Measurements from ENCODE around the gene RNF121.

RNF121 gene

DNA sequence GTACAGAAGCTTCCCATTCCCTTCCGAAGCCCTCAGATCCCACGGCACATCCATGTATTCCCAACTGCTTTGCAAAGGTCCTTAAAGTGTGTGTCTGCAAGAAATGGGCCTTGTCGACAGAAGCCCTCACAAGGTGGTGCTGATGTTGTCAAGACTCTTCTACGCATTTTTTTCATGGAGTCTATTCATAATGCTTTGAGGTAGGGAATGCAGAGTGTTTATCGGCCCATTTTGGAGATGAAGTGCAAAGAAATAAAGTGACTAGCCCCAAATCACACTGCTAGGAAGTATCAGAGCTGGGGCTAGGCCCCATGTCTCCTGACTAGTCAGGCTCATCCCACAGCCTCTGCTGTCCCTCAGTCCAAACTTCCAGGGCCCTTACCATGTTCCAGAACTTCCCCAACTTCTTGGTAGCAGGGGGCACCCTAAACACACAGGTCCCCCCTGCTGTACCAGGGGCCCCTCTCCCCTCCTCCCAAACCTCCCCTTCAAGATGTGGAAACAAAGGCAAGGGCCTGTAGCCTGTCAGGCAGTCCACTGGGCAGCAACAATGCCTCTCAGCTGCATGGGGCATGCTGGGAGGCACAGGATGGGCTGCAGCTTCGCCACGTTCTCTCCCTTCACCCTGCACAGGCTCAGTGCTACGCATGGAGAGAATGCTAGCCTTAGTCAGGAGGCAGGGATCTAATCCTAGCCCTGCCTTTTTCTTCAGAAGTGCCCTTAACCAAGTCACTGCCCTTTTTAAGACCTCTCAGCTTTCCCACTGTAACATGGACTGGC, 77.7 kb downstream of the RNF121 start:
- no peak for DNase-seq (ENCODE audit: low read depth)

DNA sequence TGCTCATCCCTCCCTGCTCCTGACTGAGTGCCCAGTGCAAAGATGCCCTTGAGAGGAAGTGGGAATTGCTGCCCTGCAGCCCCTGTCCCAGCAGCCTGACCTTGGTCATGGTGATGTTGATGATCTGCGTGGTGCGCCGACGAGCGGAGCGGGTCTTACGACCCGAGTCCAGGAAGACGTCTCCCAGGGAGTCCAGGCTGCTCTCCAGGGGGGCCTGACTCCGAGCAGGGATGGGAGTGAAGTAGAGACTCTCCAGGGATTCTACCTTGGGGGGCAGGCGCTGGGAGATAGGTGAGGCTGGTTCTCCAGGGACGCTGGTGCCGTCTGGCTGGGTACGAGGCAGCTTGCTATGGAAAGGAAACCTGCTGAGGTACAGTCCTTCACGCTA, 78.2 kb downstream of the RNF121 start:
- DNase-seq (ENCODE audit: low read depth), result no peak

DNA sequence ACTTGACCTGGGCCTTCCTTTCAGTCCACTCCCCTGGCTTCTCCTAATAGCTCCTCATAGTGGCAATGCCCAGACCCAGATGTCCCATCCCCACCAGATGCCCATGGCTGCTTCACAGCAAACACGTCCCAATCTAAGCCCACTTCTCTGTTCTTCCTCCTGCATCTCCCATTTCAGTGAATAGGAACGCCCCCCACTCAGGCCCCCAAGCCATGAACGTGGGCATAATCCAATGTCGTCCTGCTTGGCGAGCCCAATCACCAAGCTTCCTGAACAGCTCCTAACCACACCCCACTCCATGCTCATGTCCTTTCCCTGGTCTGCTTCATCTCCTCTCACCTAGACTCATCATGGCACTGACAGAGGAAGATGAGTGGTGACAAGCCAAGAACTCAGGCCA, 78.7 kb downstream of the RNF121 start:
- no peak for DNase-seq (ENCODE audit: low read depth)

DNA sequence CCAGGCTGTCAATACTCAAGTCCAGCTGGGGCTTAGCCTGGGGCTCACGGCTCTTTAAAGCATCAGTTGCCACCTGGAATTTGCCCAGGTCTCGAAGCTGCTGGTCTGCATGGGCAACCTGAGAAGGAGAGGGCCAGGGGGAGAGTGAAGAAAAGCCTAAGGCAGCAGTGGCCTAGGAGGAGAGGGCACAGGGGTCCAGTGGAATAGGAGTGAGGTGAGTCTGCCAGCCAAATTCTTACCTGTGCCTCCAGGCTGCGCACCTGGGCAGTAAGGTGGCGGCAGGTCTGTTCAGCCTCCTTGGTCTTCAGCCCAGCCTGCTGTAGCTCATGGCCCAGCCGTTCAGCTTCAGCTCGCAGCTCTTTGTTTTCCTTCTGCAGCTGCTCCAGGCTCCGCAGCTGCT, 79.9 kb downstream of the RNF121 start:
- no peak for DNase-seq (ENCODE audit: low read depth)

DNA sequence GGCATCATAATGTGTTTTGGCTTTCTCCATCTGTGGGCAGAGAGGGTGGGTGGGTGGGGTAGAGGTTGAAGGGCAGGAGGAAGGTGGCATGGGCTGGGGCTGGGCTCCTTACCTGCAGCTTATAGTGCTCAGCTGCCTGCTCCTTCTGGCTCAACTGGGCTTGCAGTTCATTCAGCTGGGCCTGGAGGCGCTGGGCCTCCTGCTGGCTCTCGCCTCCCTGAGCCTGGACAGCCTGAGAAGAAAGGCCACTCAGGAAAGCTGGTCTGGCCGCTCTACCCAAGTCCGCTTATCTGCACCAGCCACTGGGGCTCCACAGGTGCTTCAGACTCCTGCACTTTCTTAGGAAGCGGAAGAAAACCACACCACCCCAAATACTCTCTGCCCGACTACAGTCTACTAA, 80.3 kb downstream of the RNF121 start:
- DNase-seq (ENCODE audit: low read depth), result no peak

DNA sequence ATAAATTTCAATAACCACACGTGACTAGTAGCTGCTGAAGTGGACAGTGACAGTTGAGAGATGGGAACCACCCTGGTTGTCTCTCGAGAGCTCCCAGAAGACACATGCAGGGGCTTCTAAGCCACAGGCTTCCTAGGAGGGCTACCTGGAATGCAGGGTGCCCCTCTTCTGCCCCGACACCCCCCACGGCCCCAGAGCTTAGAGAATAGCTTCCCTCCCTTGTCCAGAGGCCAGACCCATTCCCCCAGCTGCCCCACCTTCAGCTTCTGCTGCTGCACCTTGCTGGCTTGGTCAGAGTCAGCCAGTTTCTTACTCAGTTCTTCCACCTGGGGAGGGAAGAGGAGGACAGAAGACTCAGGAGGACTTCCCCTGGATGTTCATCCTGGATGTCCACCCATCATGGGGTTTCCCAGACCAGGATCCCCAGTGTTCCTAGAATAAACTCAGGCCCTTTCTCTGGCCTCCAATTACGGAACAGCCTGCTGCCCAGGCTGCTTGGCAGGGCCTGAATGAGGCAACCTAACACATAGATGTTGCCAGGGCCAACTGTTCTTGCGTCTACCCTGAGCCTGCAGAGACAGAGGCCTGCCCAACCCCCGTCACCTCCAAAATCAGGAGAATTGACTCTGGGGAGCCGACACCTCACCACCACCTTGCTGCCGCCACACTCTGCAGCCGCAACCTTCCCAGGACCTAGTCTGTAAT, 81.8 kb downstream of the RNF121 start:
- DNase-seq (ENCODE audit: low read depth), result no peak

DNA sequence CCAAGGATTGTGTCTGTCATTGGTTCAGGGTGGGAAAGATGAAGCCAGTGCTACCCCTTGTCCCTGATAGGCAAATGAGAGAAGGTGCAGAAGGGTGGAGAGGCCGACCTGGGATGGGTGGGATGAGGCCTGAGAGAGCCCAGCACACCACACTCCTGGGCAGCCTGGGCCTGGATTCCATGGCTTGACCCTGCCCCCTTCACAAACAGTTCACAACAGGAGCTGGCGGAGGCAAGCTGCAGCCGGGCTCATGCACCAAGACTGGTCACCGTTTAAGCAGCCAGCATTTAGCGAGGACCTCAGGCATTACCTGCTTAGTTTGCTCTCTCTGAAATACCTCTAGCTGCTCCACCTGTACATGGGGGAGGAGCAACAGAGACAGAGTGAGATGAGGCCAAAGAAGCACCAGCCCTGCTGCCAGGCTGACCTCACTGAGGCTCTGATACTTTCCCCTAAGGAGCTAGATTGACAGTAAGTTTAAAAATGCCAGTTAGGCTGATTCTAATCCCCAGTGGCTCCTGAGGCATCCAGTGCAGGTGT, 83.3 kb downstream of the RNF121 start:
- no peak for DNase-seq (ENCODE audit: low read depth)

DNA sequence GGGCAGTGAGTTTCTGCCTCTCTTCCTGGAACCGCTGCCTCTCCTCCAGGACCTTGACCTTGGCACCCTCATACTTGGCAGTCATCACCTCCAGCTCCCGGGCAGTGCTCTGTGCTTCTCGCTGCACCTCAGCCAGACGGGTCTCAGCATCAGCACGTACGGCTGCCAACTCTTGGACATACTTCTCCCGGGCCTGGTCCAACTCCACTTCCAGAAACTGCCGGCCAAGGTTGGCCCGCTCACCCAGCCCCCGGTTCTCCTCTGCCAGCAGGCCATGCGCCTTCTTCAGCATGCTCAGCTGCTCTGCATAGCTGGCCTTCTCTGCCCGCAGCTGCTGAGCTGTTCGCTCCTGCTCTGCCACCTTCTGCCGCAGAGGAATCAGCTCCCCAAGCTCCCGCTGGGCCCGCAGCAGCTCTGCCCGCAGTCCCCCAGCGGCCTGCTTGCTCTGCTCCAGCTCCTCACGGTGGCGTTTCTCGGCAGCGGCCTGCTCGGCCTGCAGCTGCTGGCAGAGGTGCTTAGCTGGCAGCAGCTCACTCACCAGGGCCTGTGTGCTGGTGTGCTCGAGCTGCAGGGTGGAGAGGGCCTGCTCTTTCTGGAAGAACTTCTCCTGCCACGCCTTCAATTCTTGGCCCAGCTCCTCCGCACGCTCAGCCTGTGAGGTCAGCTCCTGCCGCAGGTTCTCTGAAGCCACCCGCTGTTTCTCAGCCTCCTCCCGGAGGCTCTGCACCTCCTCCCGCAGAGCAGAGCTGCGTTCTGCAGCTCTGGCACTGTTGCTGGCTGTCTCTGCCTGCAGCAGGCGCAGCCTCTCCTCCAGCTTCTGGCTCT, 84.3 kb downstream of the RNF121 start:
- DNase-seq (ENCODE audit: low read depth), result peak; percentile 63

DNA sequence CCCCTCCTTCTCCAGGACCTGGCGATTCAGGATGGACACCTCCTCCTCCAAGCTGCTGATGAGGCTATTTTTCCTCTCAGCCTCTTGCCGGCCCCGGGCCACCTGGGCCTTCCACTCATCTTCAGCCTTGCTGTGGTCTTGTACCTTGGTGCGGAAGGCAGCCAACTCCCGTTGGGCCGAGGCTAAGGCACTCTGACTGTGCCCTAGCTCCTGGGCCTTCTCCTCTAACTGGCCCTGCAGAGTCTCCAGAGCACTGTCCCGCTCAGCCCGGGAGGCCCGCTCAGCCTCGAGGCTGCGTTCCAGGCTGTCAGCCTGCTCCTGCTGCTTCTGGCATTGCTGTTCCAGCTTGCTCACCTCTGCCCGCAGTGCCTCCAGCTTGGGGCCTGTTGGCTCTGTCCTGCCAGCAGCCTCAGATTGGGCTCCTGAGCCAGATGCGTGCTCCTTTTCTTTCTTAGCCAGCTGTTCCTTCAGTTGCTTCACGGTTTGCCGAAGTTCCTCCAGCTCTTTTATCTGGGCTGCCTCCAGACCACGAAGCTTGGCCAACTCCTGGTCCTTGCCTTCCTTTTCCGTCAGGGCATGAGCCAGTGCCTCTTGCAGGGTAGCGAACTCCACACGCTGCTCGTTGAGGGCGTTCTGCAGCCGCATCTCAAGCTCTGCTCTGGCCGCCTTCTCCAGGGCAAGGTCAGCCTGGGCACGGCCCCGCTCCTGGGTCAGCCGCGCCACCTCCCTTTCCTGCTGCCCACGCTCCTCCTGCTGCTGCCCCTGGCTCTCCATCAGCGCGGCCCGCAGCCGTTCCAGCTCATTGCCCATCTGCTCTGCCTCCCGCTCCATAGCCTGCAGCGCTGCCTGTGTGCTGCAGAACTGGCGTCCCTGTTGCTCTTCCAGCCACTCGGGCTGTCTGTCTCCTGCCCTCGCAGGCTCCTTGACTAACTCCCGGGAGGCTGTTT, 85.2 kb downstream of the RNF121 start:
- no peak for DNase-seq (ENCODE audit: low read depth)

DNA sequence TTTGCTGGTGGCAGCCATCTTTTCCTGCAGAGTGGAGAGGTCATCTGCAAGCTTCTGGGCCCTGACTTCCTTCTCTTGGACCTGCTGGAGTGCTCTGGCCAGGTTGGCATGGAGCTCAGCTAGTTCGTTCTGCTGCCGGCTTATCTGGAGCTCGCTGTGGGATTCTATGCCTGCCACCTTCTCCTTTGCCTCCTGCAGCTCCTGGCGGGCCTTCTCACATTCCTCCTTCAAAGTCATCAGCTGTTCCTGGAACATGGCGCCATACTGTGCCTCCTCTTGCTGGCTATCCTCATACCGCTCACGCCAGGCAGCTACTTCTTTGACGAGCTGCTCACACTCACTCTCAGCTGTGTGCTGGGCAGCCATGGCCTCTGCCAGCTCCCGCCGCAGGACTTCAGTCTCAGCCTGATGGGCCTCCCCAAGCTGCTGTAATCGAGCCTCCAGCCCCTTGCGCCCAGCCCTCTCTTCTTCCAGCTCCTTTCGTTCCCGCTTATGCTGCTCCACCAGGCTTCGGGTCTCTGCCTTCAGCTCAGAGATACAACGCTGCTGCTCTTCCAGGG, 86.0 kb downstream of the RNF121 start:
- DNase-seq (ENCODE audit: low read depth), result no peak

DNA sequence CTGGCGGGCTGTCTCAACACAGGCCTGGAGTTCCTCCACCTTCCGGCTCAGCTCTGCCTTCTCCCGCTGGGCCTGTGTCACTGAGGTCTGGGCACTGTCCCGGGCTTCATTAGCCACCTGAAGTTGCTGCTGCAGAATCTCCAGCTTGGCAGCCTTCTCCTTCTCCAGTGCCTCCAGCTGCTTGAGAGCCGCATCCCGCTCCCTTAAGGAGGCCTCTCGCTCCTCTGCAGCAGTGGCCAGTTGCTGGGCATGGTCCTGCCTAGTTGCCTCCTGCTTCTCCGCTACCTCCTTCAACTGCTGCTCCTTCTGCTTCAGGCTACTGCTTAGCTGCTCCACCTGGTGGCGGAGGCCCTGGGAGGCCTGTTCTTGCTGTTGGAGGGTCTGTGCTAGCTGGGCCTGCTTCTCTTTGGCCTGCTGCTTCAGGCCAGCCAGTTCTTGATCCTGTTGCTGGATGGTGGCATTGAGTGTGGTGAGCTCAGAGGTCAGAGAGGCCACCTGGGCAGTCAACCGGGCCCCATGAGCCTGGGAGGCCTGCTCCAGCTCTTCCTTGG, 86.7 kb downstream of the RNF121 start:
- DNase-seq (ENCODE audit: low read depth), result peak; percentile 41

DNA sequence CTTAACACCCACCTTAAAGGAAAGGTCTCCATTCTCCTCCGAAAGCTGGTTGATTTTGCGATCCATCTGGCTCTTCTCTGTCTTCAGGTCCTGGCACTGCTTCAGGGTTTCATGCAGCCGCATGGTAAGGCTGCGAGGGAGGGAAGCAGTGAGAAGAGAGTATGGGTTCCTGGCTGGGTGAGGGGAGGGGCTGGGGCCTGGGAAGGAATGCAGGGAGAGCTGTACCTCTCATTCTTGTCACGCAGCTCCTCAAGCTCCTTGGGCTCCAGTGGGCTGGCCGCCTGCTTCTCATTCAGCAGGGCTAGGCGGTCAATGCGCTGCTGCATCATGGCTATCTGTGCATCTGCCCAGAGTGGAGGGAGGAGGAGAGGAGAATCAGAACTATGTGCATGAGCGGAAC, 89.3 kb downstream of the RNF121 start:
- DNase-seq (ENCODE audit: low read depth), result no peak

DNA sequence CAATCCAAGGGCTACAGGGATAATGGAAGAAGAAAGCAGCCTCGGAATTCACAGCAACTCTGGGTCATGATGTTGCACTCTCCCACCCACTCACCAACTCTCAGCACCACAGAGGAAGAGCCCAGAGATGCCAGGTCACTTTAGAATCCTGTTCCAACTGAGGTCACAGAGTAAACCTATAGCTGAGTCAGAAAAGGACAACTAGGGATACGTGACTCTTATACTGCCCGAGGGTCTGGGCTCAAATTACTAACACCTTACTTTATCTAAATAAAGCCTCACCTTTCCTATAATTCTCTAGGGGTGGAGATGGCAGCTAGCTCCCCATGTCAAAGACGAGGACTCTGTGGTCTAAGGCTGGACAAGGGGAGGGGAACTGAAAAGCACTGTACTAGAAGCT, 94.5 kb downstream of the RNF121 start:
- DNase-seq (ENCODE audit: low read depth), result no peak

DNA sequence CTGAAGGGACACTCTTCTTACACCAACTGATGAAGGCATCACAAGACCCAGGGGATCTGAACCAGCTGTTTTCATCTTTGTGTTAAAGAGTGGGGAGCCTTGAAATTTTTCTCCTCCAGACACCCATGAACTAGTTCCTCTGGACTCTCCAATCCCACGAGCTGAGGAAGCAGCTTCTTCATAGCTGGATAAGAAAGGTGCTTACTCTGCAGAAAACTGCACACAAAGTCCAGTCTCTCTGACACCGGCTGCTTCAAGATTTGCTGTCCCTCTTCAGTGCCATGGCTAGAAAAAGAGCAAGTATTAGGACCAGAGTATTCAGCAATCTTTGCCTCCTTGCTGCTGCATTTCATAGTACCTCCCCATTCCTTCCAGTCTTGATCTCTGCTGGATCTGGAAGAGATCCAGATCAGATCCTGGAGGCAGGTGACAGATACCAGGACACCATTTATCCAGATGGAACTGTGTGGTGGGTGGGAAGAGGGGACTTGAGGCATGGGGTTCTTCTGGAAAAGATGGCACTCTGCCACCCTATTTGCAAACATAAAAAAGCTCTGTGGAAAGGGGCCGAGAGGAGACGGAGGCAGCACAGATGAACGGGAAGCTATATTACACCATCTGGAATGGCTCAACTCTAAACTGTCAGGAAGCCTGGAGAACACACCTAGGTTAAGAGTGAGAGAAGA, 95.4 kb downstream of the RNF121 start:
- no peak for DNase-seq (ENCODE audit: low read depth)

DNA sequence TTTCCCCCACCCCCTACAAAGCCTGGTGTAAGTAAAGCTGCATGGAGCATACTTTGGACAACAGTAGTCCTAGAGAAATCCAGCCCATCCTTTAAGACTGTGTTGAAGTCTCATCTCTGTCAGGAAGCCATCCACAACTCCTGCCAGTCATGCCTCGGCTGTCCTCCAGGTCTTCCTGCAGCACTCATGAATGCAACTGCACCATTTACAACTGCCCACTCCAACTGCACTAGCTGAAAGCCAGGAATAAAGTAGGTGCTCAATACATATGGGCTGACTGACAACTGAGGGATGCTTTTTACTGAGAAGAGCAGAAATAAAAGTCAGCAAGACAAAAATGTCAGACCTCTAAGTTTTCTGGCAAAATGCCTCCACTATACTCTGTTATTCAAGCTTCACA, 97.2 kb downstream of the RNF121 start:
- DNase-seq (ENCODE audit: low read depth), result no peak

DNA sequence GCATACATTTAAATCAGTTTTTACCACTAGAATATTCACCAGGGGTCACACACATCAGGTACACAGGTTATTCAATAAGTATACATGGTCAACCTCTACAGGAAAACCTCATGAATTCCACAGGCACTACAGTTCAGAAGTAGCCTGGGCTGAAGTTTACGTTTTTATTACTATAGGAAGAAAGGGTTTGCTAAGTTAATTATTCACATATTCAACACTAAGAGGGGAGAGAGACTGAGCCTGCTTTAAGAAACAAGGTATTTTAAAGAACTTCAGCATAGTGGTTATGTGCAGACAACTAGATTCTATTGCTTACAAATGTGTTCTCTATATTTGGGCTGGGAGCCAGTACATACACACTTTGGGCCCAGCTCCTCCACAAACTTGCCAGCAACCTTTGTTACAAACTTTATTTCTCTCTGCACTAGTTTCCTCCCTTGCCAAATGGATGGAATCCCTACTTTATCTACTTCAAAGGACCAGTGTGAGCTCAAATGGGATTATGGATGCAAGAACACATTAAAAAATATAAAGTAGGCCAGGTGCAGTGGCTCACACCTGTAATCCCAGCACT, 101.7 kb downstream of the RNF121 start:
- no peak for DNase-seq (ENCODE audit: low read depth)

DNA sequence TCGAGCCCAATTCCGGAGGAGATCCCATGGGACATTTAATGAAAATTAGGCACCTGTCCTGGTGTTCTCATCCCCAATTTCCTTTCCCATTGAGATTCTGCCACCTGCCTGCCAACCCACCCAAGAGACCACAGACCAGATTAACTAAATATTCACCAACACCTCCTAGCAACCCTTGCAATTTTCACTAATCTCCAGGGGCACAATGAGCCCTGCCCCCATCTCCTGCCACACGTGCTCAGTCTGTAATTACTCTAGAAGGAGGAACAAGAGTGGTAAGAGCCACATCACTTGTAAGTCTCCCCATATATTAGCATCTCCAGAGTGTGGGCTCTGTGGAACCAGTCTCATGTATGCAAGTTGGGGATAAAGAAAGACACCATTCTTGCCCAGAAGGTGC, 107.8 kb downstream of the RNF121 start:
- DNase-seq (ENCODE audit: low read depth), result no peak

DNA sequence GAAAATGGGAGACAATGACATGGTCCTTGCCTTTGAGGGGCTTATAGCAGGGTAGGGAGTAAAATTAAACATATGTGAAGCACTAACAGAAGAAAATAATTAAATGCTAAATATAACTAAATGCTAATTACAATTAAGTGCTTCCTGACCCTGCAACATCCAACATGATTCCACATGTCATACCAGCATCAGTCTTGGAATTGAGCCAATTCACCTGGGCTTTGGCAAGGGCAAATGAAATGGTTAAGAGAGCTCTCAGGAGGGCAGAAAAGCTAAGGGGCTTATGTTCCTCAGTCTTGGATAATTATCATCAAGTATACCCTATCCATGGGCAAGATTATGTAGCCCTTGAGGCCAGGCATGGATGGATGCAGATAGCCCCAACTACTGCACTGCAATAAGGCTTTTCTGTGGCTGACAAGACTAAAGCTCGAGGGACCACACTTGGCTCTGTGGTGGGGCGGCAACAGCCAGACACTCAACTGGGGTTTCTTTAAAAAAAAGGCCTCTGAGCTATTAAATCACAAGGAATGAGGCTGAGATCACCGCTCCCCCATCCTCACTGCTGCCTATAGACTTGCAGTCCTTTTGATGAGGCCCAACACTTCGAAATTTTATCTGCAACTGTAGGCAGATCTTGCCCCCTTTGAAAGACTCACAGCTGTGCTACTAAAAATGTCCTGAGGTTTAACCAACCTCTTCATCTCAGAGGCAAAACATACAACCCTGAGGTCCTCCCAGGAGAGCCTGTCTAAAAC, 108.9 kb downstream of the RNF121 start:
- peak; percentile 8 for DNase-seq (ENCODE audit: low read depth)

DNA sequence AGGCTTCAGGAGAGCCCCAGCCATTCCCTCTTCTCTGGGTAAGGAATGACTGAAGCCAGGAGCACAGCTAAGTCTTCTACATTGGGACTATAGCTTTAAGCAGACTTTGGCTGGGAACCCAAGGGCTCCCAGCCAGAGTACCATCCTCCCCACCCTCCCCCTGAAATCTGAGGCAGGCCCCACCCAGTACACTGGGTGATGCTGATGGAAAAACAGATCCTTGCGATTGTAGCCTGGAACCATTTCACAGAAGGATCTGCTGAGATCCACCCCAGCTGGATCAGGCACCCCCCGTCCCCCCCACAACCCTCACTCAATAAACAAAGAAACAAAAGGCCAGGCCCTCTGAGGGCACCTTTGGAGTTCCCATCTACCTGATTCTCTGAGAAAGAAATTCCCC, 109.6 kb downstream of the RNF121 start:
- DNase-seq (ENCODE audit: low read depth), result peak; percentile 78

Measured in iris pigment epithelial cell (primary cell).